Neural cell (in vitro differentiated cells): Measurements from ENCODE around the gene IKZF1. TPM values are rescaled to one million over a fixed set of nuclear protein-coding genes. Genes with fewer than 3 reads are reported as not detected.

Experiments used
- H2AFZ ChIP-seq: fragments of 200-600, 300-800 bp; sonication (generic), shearing (Covaris generic); 2 replicates; pipeline ENCODE4 v1.6.0; 2014; ENCODE audit warnings: low read depth, mild to moderate bottlenecking, antibody characterized with exemption, low read length, moderate library complexity
- H3F3A ChIP-seq: fragments of 200-600 bp; shearing (Covaris generic); 2 replicates; pipeline ENCODE4 v1.6.1; 2016; ENCODE audit warnings: mild to moderate bottlenecking, moderate library complexity, mixed read lengths, antibody characterized with exemption, low read length; ENCODE audit not compliant: insufficient read depth, poor library complexity, severe bottlenecking
- H3K27ac ChIP-seq: fragments of 200-600, 300-800 bp; sonication (generic), shearing (Covaris generic); 2 replicates; pipeline ENCODE4 v1.5.1; 2014; ENCODE audit warnings: mild to moderate bottlenecking, low read length, moderate library complexity
- H3K27me3 ChIP-seq: fragments of 300-800, 200-600 bp; sonication (generic), shearing (Covaris generic); 2 replicates; pipeline ENCODE4 v1.6.0; 2014; ENCODE audit warnings: mild to moderate bottlenecking, low read depth, low read length, moderate library complexity; ENCODE audit not compliant: insufficient read depth
- H3K36me3 ChIP-seq: fragments of 300-800, 200-600 bp; sonication (generic), shearing (Covaris generic); 2 replicates; pipeline ENCODE4 v1.5.1; 2014; ENCODE audit warnings: mild to moderate bottlenecking, antibody characterized with exemption, low read length, moderate library complexity; ENCODE audit not compliant: insufficient read depth
- H3K4me2 ChIP-seq: fragments of 300-800, 200-600 bp; sonication (generic), shearing (Covaris generic); 2 replicates; pipeline ENCODE4 v1.6.0; 2014; ENCODE audit warnings: mild to moderate bottlenecking, low read length
- H3K4me3 ChIP-seq: fragments of 300-800, 200-600 bp; sonication (generic), shearing (Covaris generic); 2 replicates; pipeline ENCODE4 v1.5.1; 2014; ENCODE audit warnings: mild to moderate bottlenecking, low read length, moderate library complexity
- H3K79me2 ChIP-seq: fragments of 200-600 bp; shearing (Covaris generic); replicated peaks from 2 replicates; pipeline ENCODE4 v1.6.0; 2014; ENCODE audit warnings: mild to moderate bottlenecking, low read length, moderate library complexity; ENCODE audit not compliant: insufficient read depth
- H3K9ac ChIP-seq: fragments of 300-800, 200-600 bp; sonication (generic), shearing (Covaris generic); 2 replicates; pipeline ENCODE4 v1.6.1; 2016; ENCODE audit warnings: mild to moderate bottlenecking, low read length, mixed read lengths
- H3K9me2 ChIP-seq: fragments of 200-600 bp; shearing (Covaris generic); 2 replicates; pipeline ENCODE4 v1.6.1; 2016; ENCODE audit warnings: mild to moderate bottlenecking, low read length, mixed read lengths; ENCODE audit not compliant: insufficient read depth
- H3K9me3 ChIP-seq: fragments of 200-600, 300-800 bp; sonication (generic), shearing (Covaris generic); 2 replicates; pipeline ENCODE4 v1.6.1; 2016; ENCODE audit warnings: mild to moderate bottlenecking, mixed run types, low read length, moderate library complexity, mixed read lengths
- H4K20me1 ChIP-seq: fragments of 200-600 bp; shearing (Covaris generic); 2 replicates; pipeline ENCODE4 v1.6.1; 2016; ENCODE audit warnings: mild to moderate bottlenecking, mixed run types; ENCODE audit not compliant: insufficient read depth
- EP300 ChIP-seq: fragments of 450-650 bp; conservative IDR thresholded peaks from 2 replicates; pipeline ENCODE4 v1.6.1; 2014; ENCODE audit warnings: antibody characterized with exemption, mild to moderate bottlenecking, moderate library complexity; ENCODE audit not compliant: poor library complexity, severe bottlenecking
- EZH2 ChIP-seq: fragments of 200-600, 300-800 bp; shearing (Covaris generic), sonication (generic); IDR thresholded peaks from 2 replicates; pipeline ENCODE4 v1.6.1; 2014; ENCODE audit warnings: antibody characterized with exemption, low read length, borderline replicate concordance, mild to moderate bottlenecking; ENCODE audit not compliant: insufficient read depth, poor library complexity, severe bottlenecking
- MXI1 ChIP-seq: fragments of 450-650 bp; conservative IDR thresholded peaks from 2 replicates; pipeline ENCODE4 v1.6.1; 2014; ENCODE audit warnings: antibody characterized with exemption, mild to moderate bottlenecking; ENCODE audit not compliant: poor library complexity, severe bottlenecking
- POLR2AphosphoS5 ChIP-seq: IDR thresholded peaks from 2 replicates; pipeline ENCODE4 v1.6.1; 2012
- RAD21 ChIP-seq: fragments of 450-650 bp; conservative IDR thresholded peaks from 2 replicates; pipeline ENCODE4 v1.6.1; 2014; ENCODE audit warnings: antibody characterized with exemption, mild to moderate bottlenecking, moderate library complexity
- REST ChIP-seq: IDR thresholded peaks from 2 replicates; pipeline ENCODE4 v1.6.1; 2012; ENCODE audit warnings: borderline replicate concordance
- SMC3 ChIP-seq: fragments of 450-650 bp; conservative IDR thresholded peaks from 2 replicates; pipeline ENCODE4 v1.6.1; 2014; ENCODE audit warnings: antibody characterized with exemption, mild to moderate bottlenecking, moderate library complexity; ENCODE audit not compliant: poor library complexity
- TAF1 ChIP-seq: IDR thresholded peaks from 2 replicates; pipeline ENCODE4 v1.6.1; 2012; ENCODE audit warnings: low read depth
- polyA plus RNA-seq: library from polyadenylated mRNA; depleted of rRNA; stranded (reverse); fragments of >200 nt; gene quantifications from 2 replicates; pipeline ENCODE4 v1.2.3, GENCODE V29; 2014
- TF ChIP-seq, protein P1 (sequence below): fragments of 450-650 bp; IDR thresholded peaks from 2 replicates; pipeline ENCODE4 v1.5.1; 2014; ENCODE audit warnings: antibody characterized with exemption, mild to moderate bottlenecking, moderate library complexity; ENCODE audit not compliant: poor library complexity, severe bottlenecking

The IKZF1 gene
- polyA plus RNA-seq, 1 donor from 2014 or later, result 0.24 TPM

GRCh38 chr7:50391386-50391785 is 86.9 kb downstream of the IKZF1 start:
- no peaks in the 10 kb centered on the region for H3K9me2 ChIP-seq
- no peaks in the 10 kb centered on the region for H3K79me2 ChIP-seq
- no peaks in the 10 kb centered on the region for H3K27me3 ChIP-seq
- no peaks in the 10 kb centered on the region for H3K36me3 ChIP-seq
- no peak overlapping the region for H3K27ac ChIP-seq
- H3K9ac ChIP-seq, result no peak overlapping the region
- no peak overlapping the region for H3K4me3 ChIP-seq
- TF ChIP-seq RAD21 (no peak), EP300 (no peak), EZH2 (no peak), SMC3 (no peak)
- TF ChIP-seq, protein P1, sequence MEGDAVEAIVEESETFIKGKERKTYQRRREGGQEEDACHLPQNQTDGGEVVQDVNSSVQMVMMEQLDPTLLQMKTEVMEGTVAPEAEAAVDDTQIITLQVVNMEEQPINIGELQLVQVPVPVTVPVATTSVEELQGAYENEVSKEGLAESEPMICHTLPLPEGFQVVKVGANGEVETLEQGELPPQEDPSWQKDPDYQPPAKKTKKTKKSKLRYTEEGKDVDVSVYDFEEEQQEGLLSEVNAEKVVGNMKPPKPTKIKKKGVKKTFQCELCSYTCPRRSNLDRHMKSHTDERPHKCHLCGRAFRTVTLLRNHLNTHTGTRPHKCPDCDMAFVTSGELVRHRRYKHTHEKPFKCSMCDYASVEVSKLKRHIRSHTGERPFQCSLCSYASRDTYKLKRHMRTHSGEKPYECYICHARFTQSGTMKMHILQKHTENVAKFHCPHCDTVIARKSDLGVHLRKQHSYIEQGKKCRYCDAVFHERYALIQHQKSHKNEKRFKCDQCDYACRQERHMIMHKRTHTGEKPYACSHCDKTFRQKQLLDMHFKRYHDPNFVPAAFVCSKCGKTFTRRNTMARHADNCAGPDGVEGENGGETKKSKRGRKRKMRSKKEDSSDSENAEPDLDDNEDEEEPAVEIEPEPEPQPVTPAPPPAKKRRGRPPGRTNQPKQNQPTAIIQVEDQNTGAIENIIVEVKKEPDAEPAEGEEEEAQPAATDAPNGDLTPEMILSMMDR, result no peak
- no peaks in the 10 kb centered on the region for H4K20me1 ChIP-seq
- no peak overlapping the region for H3K4me2 ChIP-seq
- H3F3A ChIP-seq, result no peaks in the 10 kb centered on the region
- H2AFZ ChIP-seq, result no peak overlapping the region
- H3K9me3 ChIP-seq, result no peaks in the 10 kb centered on the region

- Histone ChIP-seq H3K36me3 (no peaks in the 10 kb centered on the region), H3K27me3 (no peaks in the 10 kb centered on the region), H2AFZ (no peak overlapping the region), H3K27ac (no peak overlapping the region), H3K9me2 (no peaks in the 10 kb centered on the region), H3K9ac (no peak overlapping the region), H4K20me1 (no peaks in the 10 kb centered on the region), H3K79me2 (no peaks in the 10 kb centered on the region), H3K4me3 (no peak overlapping the region), H3F3A (no peaks in the 10 kb centered on the region), H3K4me2 (no peak overlapping the region), H3K9me3 (no peaks in the 10 kb centered on the region)
- no peak for TF ChIP-seq POLR2AphosphoS5
- TF ChIP-seq MXI1, result no peak
- TF ChIP-seq, protein P1, result no peak
- TF ChIP-seq TAF1, result no peak
- TF ChIP-seq SMC3, result no peak
- no peak for TF ChIP-seq REST
- TF ChIP-seq EZH2, result no peak
- no peak for TF ChIP-seq RAD21
- TF ChIP-seq EP300, result no peak
These were observed 88.6 kb downstream of the IKZF1 start for GRCh38 chr7:50393076-50393475.
